Tibial nerve (tissue), 4 donors: Measurements from ENCODE around the gene MAGI2. TPM values are rescaled to one million over a fixed set of nuclear protein-coding genes. Genes with fewer than 3 reads are reported as not detected.

Experiments used
- DNase-seq, 2 donors: peaks; one replicate each; pipeline ENCODE4 v3.0.0-alpha.2; 2019; ENCODE audit warnings: low spot score in 2 of 2
- H3K27ac ChIP-seq, 4 donors: fragments of 200-600 bp; sonication (generic) in 3 of 4; one replicate each; pipeline ENCODE4 v1.5.1; 2017 to 2019; ENCODE audit warnings: mild to moderate bottlenecking in 1 of 4
- H3K27me3 ChIP-seq, 2 donors: fragments of 200-600 bp; sonication (generic) in 1 of 2; one replicate each; pipeline versions ENCODE4 v1.5.1 to v1.6.0; 2017 to 2019
- H3K36me3 ChIP-seq, 3 donors: fragments of 200-600 bp; sonication (generic); one replicate each; pipeline ENCODE4 v1.5.1; 2018 to 2019
- H3K4me1 ChIP-seq, 4 donors: fragments of 200-600 bp; sonication (generic) in 3 of 4; one replicate each; pipeline ENCODE4 v1.5.1; 2017 to 2019
- H3K4me3 ChIP-seq, 4 donors: fragments of 200-600 bp; sonication (generic) in 3 of 4; one replicate each; pipeline ENCODE4 v1.5.1; 2017 to 2019; ENCODE audit warnings: mild to moderate bottlenecking in 1 of 4, moderate library complexity in 1 of 4
- H3K9me3 ChIP-seq, 4 donors: fragments of 200-600 bp; sonication (generic) in 3 of 4; one replicate each; pipeline ENCODE4 v1.5.1; 2017 to 2019
- EP300 ChIP-seq, 2 donors: sonication (generic); formaldehyde crosslinking; IDR thresholded peaks; one replicate each; pipeline ENCODE4 v1.6.1; 2017; ENCODE audit warnings: antibody characterized with exemption in 2 of 2, mild to moderate bottlenecking in 1 of 2
- POLR2A ChIP-seq, 2 donors: fragments of 450-650 bp; IDR thresholded peaks; one replicate each; pipeline ENCODE4 v1.6.1; 2017; ENCODE audit warnings: antibody characterized with exemption in 2 of 2, mild to moderate bottlenecking in 2 of 2, moderate library complexity in 2 of 2
- WGBS, 2 donors: methylation state at CpG; one replicate each; pipeline ENCODE4 v1.1.5; 2018; 5-methylcytosine and 5-hydroxymethylcytosine counted together
- total RNA-seq, 4 donors: library from RNA; depleted of rRNA; stranded (reverse); fragments of >200 nt; gene quantifications; one replicate each; pipeline ENCODE4 v1.1.0, GENCODE V29; 2016
- TF ChIP-seq, protein P1 (sequence below), 5 experiments: fragments of 200-600 bp in 3 of 5; fragments of 450-650 bp in 2 of 5; sonication (generic) in 3 of 5; IDR thresholded peaks; one replicate each; pipeline ENCODE4 v1.5.1; 2016 to 2019; ENCODE audit warnings: antibody characterized with exemption in 5 of 5, mild to moderate bottlenecking in 3 of 5, moderate library complexity in 2 of 5

MAGI2 gene
- total RNA-seq, 4 donors from 2014 or later: 33.6 to 58.2 (median 55.6) TPM

DNA sequence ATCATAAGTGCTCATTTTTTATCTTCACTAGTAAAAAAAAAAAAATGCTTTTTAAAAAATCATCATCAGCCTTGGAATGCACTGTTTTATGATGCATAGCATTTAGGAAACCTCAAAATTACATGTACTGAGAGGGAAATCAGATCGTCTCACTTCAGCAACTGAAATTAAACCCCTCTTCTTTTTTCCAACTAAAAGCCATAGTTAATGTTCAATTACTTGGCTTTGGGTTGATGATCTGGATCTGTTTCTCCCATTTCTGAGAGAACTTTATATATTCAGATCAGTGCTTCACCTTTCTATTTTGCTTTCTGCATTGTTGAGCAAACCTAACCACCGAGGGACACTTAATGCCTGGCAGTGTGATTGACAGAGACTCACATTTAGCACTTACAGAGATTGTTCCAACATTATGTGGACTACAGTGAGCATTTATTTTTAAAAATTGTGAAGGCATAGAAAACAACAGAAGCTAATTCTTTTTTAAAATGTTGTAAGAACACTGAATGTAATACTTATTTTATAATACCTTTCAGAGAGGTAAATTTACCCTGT, 976.5 kb downstream of the MAGI2 start:
- Histone ChIP-seq H3K27ac (no peak overlapping the region), H3K4me3 (no peak overlapping the region), H3K27me3 (no peaks in the 10 kb centered on the region), H3K36me3 (no peaks in the 10 kb centered on the region), H3K9me3 (no peaks in the 10 kb centered on the region), H3K4me1 (no peaks in the 10 kb centered on the region)
- WGBS, 2 donors: 62 to 66% methylated on average over 2 of the region's 2 CpGs
- TF ChIP-seq POLR2A (IDR thresholded peaks at IDR 0.05) (no peak), EP300 (IDR thresholded peaks at IDR 0.05) (no peak)
- TF ChIP-seq, protein P1, sequence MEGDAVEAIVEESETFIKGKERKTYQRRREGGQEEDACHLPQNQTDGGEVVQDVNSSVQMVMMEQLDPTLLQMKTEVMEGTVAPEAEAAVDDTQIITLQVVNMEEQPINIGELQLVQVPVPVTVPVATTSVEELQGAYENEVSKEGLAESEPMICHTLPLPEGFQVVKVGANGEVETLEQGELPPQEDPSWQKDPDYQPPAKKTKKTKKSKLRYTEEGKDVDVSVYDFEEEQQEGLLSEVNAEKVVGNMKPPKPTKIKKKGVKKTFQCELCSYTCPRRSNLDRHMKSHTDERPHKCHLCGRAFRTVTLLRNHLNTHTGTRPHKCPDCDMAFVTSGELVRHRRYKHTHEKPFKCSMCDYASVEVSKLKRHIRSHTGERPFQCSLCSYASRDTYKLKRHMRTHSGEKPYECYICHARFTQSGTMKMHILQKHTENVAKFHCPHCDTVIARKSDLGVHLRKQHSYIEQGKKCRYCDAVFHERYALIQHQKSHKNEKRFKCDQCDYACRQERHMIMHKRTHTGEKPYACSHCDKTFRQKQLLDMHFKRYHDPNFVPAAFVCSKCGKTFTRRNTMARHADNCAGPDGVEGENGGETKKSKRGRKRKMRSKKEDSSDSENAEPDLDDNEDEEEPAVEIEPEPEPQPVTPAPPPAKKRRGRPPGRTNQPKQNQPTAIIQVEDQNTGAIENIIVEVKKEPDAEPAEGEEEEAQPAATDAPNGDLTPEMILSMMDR (IDR thresholded peaks at IDR 0.05): no peak
- no peak for DNase-seq

DNA sequence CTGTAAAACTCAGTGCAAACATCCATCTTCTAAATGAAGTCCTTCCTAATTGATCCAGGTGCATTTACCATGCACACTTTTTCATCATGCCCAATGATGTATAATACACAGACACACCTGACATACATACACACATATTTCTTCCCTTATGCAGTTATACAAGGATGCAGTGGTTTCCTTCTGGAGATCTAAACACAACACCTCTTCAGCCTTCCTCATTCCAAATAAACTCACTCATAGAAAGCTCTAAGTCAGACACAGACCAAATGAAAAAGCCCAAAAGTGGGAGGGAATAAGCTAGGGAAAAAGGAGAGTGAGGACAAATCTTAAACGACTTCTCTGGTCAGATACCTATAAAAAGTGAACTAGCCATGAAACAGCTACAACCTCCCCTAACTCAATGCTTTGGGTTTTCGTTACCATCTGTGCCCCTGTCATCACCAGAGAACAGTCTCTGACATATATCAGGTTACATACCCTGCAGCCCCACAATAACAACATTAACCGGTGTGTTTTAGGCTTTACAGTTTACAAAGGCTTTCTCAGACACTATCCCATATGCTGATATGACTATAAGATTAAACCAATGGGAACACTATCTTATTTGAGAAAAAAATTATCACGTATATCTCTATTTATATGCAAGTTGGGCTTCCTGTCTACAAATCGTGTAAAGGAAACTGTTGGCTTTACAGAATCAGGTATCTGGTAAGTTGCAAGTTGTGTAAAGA, 979.7 kb downstream of the MAGI2 start:
- no peak overlapping the region for H3K4me3 ChIP-seq
- H3K9me3 ChIP-seq: no peaks in the 10 kb centered on the region
- WGBS, 2 donors: 57 to 63% methylated on average over 5 of the region's 5 CpGs
- no peaks in the 10 kb centered on the region for H3K36me3 ChIP-seq
- TF ChIP-seq, protein P1 (IDR thresholded peaks at IDR 0.05): no peak
- TF ChIP-seq POLR2A (IDR thresholded peaks at IDR 0.05) (no peak), EP300 (IDR thresholded peaks at IDR 0.05) (no peak)
- H3K4me1 ChIP-seq: no peaks in the 10 kb centered on the region
- DNase-seq: no peak
- H3K27me3 ChIP-seq: no peaks in the 10 kb centered on the region
- H3K27ac ChIP-seq: no peak overlapping the region

DNA sequence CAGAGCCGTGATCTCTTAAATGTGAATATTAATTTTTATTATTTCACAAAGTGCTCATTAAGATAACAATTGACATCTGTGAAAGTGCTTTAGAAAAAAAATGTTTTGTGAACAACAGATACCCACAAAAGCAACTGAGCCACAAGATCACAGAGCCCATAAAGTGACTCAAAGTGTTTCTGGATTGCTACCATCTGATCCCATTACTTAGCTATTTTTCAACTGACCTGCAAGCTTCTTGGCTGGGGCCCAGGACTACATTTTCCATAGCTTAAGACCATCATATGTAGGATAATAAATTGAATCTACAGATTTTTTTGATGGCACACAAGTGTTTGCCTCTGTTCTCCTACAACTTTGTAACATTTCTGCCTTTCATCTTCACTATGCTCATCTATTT, 980.4 kb downstream of the MAGI2 start:
- DNase-seq: no peak
- Histone ChIP-seq H3K4me1 (no peaks in the 10 kb centered on the region), H3K27ac (no peak overlapping the region), H3K27me3 (no peaks in the 10 kb centered on the region), H3K4me3 (no peak overlapping the region), H3K36me3 (no peaks in the 10 kb centered on the region), H3K9me3 (no peaks in the 10 kb centered on the region)
- TF ChIP-seq, protein P1 (IDR thresholded peaks at IDR 0.05): no peak
- no peak for TF ChIP-seq EP300 (IDR thresholded peaks at IDR 0.05)
- TF ChIP-seq POLR2A (IDR thresholded peaks at IDR 0.05): no peak
- 67 to 90% methylated on average over 1 of the region's 1 CpG for WGBS, 2 donors

DNA sequence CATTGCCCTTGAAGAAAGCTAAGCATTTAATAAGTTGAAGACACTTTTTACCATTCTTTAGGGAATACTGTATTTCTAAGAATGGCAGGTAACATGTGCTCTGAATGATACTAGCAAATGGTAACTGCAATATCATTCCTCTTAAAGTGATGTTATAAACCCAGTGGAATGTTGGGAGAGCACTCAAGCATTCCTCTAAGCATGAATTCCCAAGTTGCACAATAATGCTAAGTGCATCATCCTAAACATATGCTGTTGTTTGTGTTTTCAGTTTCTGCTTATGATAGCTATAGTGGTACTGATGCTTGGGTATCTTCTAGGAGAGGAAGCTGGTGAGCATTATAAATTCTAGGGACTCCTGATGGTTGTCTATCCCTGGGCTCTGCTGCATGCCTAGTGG, 980.9 kb downstream of the MAGI2 start:
- no peak overlapping the region for H3K4me3 ChIP-seq
- H3K4me1 ChIP-seq: no peaks in the 10 kb centered on the region
- no peak for DNase-seq
- H3K27me3 ChIP-seq: no peaks in the 10 kb centered on the region
- H3K36me3 ChIP-seq: no peaks in the 10 kb centered on the region
- TF ChIP-seq POLR2A (IDR thresholded peaks at IDR 0.05) (no peak), EP300 (IDR thresholded peaks at IDR 0.05) (no peak)
- TF ChIP-seq, protein P1 (IDR thresholded peaks at IDR 0.05): no peak
- H3K9me3 ChIP-seq: no peaks in the 10 kb centered on the region
- no peak overlapping the region for H3K27ac ChIP-seq

DNA sequence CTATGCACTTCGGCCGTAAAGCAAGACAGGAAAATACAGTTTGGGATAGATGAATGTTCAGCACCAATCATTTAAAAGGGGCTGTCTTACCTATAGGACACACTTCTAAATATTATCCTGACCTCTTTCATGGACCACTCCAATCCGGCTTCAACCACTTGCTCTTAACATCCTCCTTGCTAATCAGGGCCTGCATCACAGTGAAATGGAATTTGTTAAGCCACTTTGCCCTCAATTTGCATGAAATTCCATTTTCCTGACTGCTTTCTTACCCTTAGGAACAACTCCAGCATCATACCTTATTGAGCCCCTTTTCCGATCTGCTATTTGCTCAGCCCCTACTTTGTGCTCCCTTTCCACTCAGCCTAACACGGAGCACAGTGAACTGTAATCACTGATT, 987.6 kb downstream of the MAGI2 start:
- 76 to 82% methylated on average over 5 of the region's 5 CpGs for WGBS, 2 donors

More for the DNA sequence above, 987.6 kb downstream of the MAGI2 start:
- no peak for TF ChIP-seq EP300 (IDR thresholded peaks at IDR 0.05)
- no peak for TF ChIP-seq POLR2A (IDR thresholded peaks at IDR 0.05)
- TF ChIP-seq, protein P1 (IDR thresholded peaks at IDR 0.05): no peak
- no peaks in the 10 kb centered on the region for H3K27me3 ChIP-seq
- no peak for DNase-seq
- no peaks in the 10 kb centered on the region for H3K4me1 ChIP-seq
- H3K4me3 ChIP-seq: no peak overlapping the region
- H3K9me3 ChIP-seq: no peaks in the 10 kb centered on the region
- no peak overlapping the region for H3K27ac ChIP-seq
- H3K36me3 ChIP-seq: no peaks in the 10 kb centered on the region
